ENCODE data around the gene NBPF3.
"Not testable (repeated sequence)": the region's sequence is repeated elsewhere in the genome, so short reads cannot be mapped to it uniquely, and the experiment has no call there.

The NBPF3 gene

GRCh38 chr1:21439721-21440629 lies at the start of gene NBPF3:
TSS of gene NBPF3 (plus strand) at chr1:21440137. CDS start at chr1:21445087, 4,950 bp downstream.
- no peak for TF ChIP-seq CTCF (conservative IDR thresholded peaks at IDR 0.05)
- peak; percentile 15; the same call in 1 of the 2 replicates for TF ChIP-seq ZFX (IDR thresholded peaks at IDR 0.05)
- peak within 1 kb of the TSS; percentile 66 for H3K27ac ChIP-seq

DNA sequence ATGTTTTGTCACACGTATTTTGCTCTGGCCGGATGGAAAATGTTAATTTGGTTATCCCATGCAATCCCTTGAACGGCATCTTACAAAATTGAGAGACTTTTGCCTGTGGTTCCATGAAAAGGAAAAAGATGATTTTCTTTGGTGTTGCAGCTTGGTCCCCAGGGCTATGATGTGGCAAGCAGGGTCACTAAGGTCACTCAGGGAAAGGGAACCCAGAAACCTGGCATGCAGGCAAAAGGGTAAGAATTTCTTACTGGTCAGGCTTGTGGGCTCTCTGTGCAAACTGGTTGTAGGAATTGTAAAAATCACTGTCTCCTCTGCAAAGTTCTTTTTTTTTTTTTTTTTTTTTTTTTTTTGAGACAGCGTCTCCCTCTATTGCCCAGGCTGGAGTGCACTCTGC lies 48.4 kb upstream of the NBPF3 start:
- no peak overlapping the region for H3K27ac ChIP-seq
- TF ChIP-seq CTCF (conservative IDR thresholded peaks at IDR 0.05): no peak
- no peak for TF ChIP-seq ZFX (IDR thresholded peaks at IDR 0.05)

GRCh38 chr1:21392587-21393263 lies 47.2 kb upstream of the NBPF3 start:
- H3K27ac ChIP-seq: no peak overlapping the region
- TF ChIP-seq CTCF (conservative IDR thresholded peaks at IDR 0.05): no peak
- TF ChIP-seq ZFX (IDR thresholded peaks at IDR 0.05): no peak

GRCh38 chr1:21396516-21396915 lies 43.4 kb upstream of the NBPF3 start:
- H3K27ac ChIP-seq: no peak overlapping the region
- TF ChIP-seq CTCF (conservative IDR thresholded peaks at IDR 0.05) (no peak), ZFX (IDR thresholded peaks at IDR 0.05) (no peak)

DNA sequence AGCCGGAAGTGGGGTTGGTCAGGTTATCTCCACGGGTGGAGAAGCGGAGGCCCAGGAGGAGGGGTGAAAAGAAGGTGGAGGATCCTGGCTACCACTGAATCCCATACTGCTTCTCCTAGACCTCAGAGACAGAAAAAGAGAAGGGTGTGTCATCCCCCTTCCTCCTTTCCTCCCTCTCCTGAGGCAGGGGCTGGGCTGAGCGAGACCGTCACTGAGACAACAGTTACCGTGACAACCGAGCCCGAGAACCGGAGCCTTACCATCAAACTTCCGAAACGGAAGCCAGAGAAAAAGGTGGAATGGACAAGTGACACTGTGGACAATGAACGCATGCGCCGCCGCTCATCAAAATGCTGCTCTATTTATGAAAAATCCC lies 42.1 kb upstream of the NBPF3 start:
- TF ChIP-seq ZFX (IDR thresholded peaks at IDR 0.05) (no peak), CTCF (conservative IDR thresholded peaks at IDR 0.05) (no peak)
- no peak overlapping the region for H3K27ac ChIP-seq

DNA sequence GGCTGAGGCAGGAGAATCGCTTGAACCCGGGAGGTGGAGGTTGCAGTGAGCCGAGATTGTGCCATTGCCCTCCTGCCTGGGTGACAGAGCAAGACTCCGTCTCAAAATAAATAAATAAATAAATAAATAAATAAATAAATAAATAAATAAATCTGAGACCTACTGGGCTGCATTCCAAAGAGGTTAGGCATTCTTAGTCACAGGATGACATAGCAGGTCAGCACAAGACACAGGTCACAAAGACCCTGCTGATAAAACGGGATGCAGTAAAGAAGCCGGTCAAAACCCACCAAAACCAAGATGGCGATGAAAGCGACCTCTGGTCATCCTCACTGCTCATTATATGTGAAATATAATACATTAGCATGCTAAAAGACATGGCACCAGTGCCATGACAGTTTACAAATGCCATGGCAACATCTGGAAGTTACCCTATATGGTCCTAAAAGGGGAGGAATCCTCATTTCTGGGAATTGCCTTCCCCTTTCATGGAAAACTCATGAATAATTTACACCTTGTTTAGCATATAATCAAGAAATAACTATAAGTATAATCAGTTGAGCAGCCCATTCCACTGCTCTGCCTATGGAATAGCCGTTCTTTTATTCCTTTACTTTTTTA lies 38.1 kb upstream of the NBPF3 start:
- H3K27ac ChIP-seq: not testable (repeated sequence)

DNA sequence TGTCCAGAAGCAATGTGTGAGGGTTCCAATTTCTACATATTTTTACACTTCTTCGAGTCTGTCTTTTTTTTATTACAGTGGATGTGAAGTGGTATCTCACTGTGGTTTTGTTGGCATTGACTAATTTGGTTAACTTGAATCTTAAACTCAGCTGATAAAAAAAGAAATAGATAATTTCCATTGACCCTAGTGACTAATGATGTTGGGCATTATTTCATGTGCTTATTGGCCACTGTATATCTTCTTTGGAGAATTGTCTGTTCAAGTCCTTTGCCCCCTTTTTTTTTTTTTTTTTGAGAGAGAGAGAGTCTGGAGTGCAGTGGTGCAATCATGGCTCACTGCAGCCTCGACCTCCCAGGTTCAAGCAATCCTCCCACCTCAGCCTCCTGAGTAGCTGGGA lies 33.3 kb upstream of the NBPF3 start:
- TF ChIP-seq ZFX (IDR thresholded peaks at IDR 0.05): no peak
- no peak for TF ChIP-seq CTCF (conservative IDR thresholded peaks at IDR 0.05)
- no peak overlapping the region for H3K27ac ChIP-seq

- H3K27ac ChIP-seq: not testable (repeated sequence)
Measured at GRCh38 chr1:21409897-21410296, 30.0 kb upstream of the NBPF3 start.

Data from C4-2B (cell line).